SK-N-SH treated with all-trans-retinoic acid at 6 μM for 48 hours (cell line): Measurements from ENCODE around the gene DDX1.
"Not testable (repeated sequence)": the region's sequence is repeated elsewhere in the genome, so short reads cannot be mapped to it uniquely, and the experiment has no call there.

Experiments used
- ARNTL ChIP-seq: fragments of 450-650 bp; formaldehyde crosslinking; IDR thresholded peaks from 2 replicates; pipeline ENCODE4 v1.5.0; 2020; ENCODE audit warnings: low read depth, mild to moderate bottlenecking, moderate library complexity, borderline replicate concordance
- ESRRG ChIP-seq: fragments of 250-450 bp; sonication (Bioruptor Pico); IDR thresholded peaks from 2 replicates; pipeline ENCODE4 v1.6.1; 2021; ENCODE audit warnings: mild to moderate bottlenecking
- ISL1 ChIP-seq: fragments of 250-450 bp; sonication (Bioruptor Pico); IDR thresholded peaks from 2 replicates; pipeline ENCODE4 v2.1.2; 2022; ENCODE audit warnings: mild to moderate bottlenecking, moderate library complexity
- OSR1 ChIP-seq: fragments of 250-450 bp; sonication (Bioruptor Pico); IDR thresholded peaks from 2 replicates; pipeline ENCODE4 v1.8.0; 2022; ENCODE audit warnings: moderate library complexity, mild to moderate bottlenecking, inconsistent platforms
- PPARA ChIP-seq: fragments of 250-450 bp; sonication (Bioruptor Pico); IDR thresholded peaks from 2 replicates; pipeline ENCODE4 v1.5.0; 2020; ENCODE audit warnings: mild to moderate bottlenecking, borderline replicate concordance
- ZFP3 ChIP-seq: fragments of 250-450 bp; sonication (Bioruptor Pico); IDR thresholded peaks from 2 replicates; pipeline ENCODE4 v1.5.0; 2020; ENCODE audit warnings: mild to moderate bottlenecking, moderate library complexity
- ZNF565 ChIP-seq: fragments of 450-650 bp; formaldehyde crosslinking; conservative IDR thresholded peaks from 2 replicates; pipeline ENCODE4 v1.5.0; 2020; ENCODE audit warnings: low read depth, mild to moderate bottlenecking, moderate library complexity
- ZNF8 ChIP-seq: fragments of 450-650 bp; formaldehyde crosslinking; IDR thresholded peaks from 2 replicates; pipeline ENCODE4 v1.5.0; 2020; ENCODE audit warnings: mild to moderate bottlenecking, moderate library complexity
- TF ChIP-seq, protein P1 (sequence below): fragments of 250-450 bp; sonication (Bioruptor Pico); IDR thresholded peaks from 2 replicates; pipeline ENCODE4 v1.8.0; 2021; ENCODE audit warnings: low read depth, mild to moderate bottlenecking, moderate library complexity, borderline replicate concordance

DNA sequence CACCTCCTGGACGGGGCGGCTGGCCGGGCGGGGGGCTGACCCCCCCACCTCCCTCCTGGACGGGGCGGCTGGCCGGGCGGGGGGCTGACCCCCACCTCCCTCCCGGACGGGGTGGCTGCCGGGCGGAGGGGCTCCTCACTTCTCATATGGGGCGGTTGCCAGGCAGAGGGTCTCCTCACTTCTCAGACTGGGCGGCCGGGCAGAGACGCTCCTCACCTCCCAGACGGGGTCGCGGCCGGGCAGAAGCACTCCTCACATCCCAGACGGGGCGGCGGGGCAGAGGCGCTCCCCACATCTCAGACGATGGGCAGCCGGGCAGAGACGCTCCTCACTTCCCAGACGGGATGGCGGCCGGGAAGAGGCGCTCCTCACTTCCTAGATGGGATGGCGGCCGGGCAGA lies 88.5 kb downstream of the DDX1 start:
- not testable (repeated sequence) for TF ChIP-seq ISL1, OSR1, PPARA, ZNF8, ZNF565, ARNTL, ESRRG, ZFP3 (CRISPR knock-in tag)
- TF ChIP-seq, protein P1, sequence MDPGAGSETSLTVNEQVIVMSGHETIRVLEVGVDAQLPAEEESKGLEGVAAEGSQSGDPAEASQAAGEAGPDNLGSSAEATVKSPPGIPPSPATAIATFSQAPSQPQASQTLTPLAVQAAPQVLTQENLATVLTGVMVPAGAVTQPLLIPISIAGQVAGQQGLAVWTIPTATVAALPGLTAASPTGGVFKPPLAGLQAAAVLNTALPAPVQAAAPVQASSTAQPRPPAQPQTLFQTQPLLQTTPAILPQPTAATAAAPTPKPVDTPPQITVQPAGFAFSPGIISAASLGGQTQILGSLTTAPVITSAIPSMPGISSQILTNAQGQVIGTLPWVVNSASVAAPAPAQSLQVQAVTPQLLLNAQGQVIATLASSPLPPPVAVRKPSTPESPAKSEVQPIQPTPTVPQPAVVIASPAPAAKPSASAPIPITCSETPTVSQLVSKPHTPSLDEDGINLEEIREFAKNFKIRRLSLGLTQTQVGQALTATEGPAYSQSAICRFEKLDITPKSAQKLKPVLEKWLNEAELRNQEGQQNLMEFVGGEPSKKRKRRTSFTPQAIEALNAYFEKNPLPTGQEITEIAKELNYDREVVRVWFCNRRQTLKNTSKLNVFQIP (CRISPR knock-in tag): not testable (repeated sequence)
